ENCODE measurements around the gene IRF2BPL.
A peak's percentile ranks its signal among the peaks of the same experiment; 100 is the strongest.

The IRF2BPL gene

GRCh38 chr14:77028384-77029231 is at the start of gene IRF2BPL:
Gene IRF2BPL (minus strand): TSS chr14:77028708. CDS start chr14:77027792, 916 bp downstream.
- FAIRE-seq (peak; percentile 95), DNase-seq (ENCODE audit: extremely low spot score, insufficient read length, low read depth) (peak; percentile 96)

GRCh38 chr14:77077040-77077439 is 48.5 kb upstream of the IRF2BPL start:
- FAIRE-seq (no peak), DNase-seq (ENCODE audit: extremely low spot score, insufficient read length, low read depth) (no peak)

- FAIRE-seq (no peak), DNase-seq (ENCODE audit: extremely low spot score, insufficient read length, low read depth) (no peak)
These were observed 47.7 kb upstream of the IRF2BPL start for GRCh38 chr14:77076113-77076631.

- FAIRE-seq (no peak), DNase-seq (ENCODE audit: extremely low spot score, insufficient read length, low read depth) (no peak)
These were observed 46.5 kb upstream of the IRF2BPL start for GRCh38 chr14:77074969-77075368.

GRCh38 chr14:77071938-77072388 is 43.5 kb upstream of the IRF2BPL start:
- DNase-seq (ENCODE audit: extremely low spot score, insufficient read length, low read depth) = no peak
- no peak for FAIRE-seq

GRCh38 chr14:77069551-77069950 is 41.0 kb upstream of the IRF2BPL start:
- FAIRE-seq (no peak), DNase-seq (ENCODE audit: extremely low spot score, insufficient read length, low read depth) (no peak)

GRCh38 chr14:77068517-77069200 is 40.2 kb upstream of the IRF2BPL start:
- FAIRE-seq (no peak), DNase-seq (ENCODE audit: extremely low spot score, insufficient read length, low read depth) (no peak)

GRCh38 chr14:77067632-77068516 is 39.4 kb upstream of the IRF2BPL start:
- DNase-seq (ENCODE audit: extremely low spot score, insufficient read length, low read depth) (peak; percentile 37), FAIRE-seq (peak; percentile 71)

- FAIRE-seq (no peak), DNase-seq (ENCODE audit: extremely low spot score, insufficient read length, low read depth) (no peak)
These were observed 38.2 kb upstream of the IRF2BPL start for GRCh38 chr14:77066578-77067172.

GRCh38 chr14:77065851-77066577 is 37.5 kb upstream of the IRF2BPL start:
- FAIRE-seq (peak; percentile 63), DNase-seq (ENCODE audit: extremely low spot score, insufficient read length, low read depth) (no peak)

GRCh38 chr14:77064521-77065178 is 36.1 kb upstream of the IRF2BPL start:
- FAIRE-seq (no peak), DNase-seq (ENCODE audit: extremely low spot score, insufficient read length, low read depth) (no peak)

- DNase-seq (ENCODE audit: extremely low spot score, insufficient read length, low read depth) = no peak
- no peak for FAIRE-seq
These were observed 35.2 kb upstream of the IRF2BPL start for GRCh38 chr14:77063571-77064171.

GRCh38 chr14:77062261-77062660 is 33.8 kb upstream of the IRF2BPL start:
- FAIRE-seq (no peak), DNase-seq (ENCODE audit: extremely low spot score, insufficient read length, low read depth) (no peak)

GRCh38 chr14:77061630-77062257 is 33.2 kb upstream of the IRF2BPL start:
- FAIRE-seq (no peak), DNase-seq (ENCODE audit: extremely low spot score, insufficient read length, low read depth) (no peak)

- DNase-seq (ENCODE audit: extremely low spot score, insufficient read length, low read depth) (no peak), FAIRE-seq (no peak)
These were observed 30.9 kb upstream of the IRF2BPL start for GRCh38 chr14:77059276-77059915.

- FAIRE-seq = no peak
- DNase-seq (ENCODE audit: extremely low spot score, insufficient read length, low read depth) = no peak
These were observed 30.3 kb upstream of the IRF2BPL start for GRCh38 chr14:77058785-77059184.

- no peak for DNase-seq (ENCODE audit: extremely low spot score, insufficient read length, low read depth)
- no peak for FAIRE-seq
These were observed 29.6 kb upstream of the IRF2BPL start for GRCh38 chr14:77058117-77058516.
